Measurements from ENCODE around the gene MTMR3. TPM values are rescaled to one million over a fixed set of nuclear protein-coding genes. Genes with fewer than 3 reads are reported as not detected.

MTMR3 gene
- total and polyA plus RNA-seq, 2 of the 8 experiments (the other 6 are each of a cell fraction or from before 2014, with no cell fraction given), result 16.9 to 18.5 TPM

DNA sequence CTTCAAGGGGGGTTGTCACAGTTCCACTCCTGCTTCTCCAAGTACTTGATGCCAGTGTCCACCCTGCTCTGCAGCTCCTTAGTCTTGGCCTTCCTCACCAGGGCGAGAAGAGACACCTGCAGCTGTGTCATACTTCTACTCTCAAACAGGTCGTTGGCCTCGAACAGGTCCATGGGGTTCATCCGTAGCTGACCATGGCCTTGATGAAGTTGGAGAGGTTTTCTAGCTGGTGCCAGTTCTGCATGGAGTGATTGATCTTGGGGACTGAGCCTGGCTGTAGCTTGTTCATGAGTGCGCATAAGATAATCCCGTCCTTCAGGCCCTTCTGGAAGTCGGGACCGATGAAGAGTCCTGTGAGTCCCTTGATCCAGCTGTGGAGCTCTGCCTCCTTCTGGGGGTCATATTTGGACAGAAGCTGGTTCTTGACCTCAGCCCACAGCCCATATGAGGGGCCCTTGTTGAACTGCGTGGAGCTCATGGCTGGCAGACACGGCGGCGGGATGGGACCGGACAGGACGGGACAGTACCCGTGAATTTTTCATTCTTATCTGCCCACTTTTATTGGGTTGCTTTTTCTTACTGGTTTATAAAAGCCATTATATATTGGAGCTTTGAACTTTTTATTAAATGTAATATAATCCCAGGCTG, 163.9 kb downstream of the MTMR3 start:
- no peak overlapping the region for H3K23ac ChIP-seq (ENCODE audit: insufficient read length)
- H3K4ac ChIP-seq (replicated peaks; ENCODE audit: insufficient read length, low read depth, low read length), result no peak overlapping the region
- no peak overlapping the region for H2AK5ac ChIP-seq (ENCODE audit: low read depth, low read length)
- no peak overlapping the region for H2BK12ac ChIP-seq (ENCODE audit: low read depth, low read length)
- no peak overlapping the region for H2BK5ac ChIP-seq (ENCODE audit: low read depth, low read length)
- FAIRE-seq, result no peak
- H2BK15ac ChIP-seq (ENCODE audit: low read length), result no peak overlapping the region
- no peak overlapping the region for H4K91ac ChIP-seq (replicated peaks; ENCODE audit: insufficient read length, low read length)
- TF ChIP-seq POLR2A (IDR thresholded peaks at IDR 0.05; ENCODE audit: control extremely low read depth in 1 of 2, low read depth in 2 of 2, low read length in 2 of 2) (no peak), SAP30 (IDR thresholded peaks at IDR 0.05; ENCODE audit: insufficient read depth, insufficient replicate concordance, low read length) (no peak), BACH1 (IDR thresholded peaks at IDR 0.05; ENCODE audit: low read length) (no peak), BRCA1 (IDR thresholded peaks at IDR 0.05; ENCODE audit: low read depth, low read length) (no peak), SIN3A (conservative IDR thresholded peaks at IDR 0.05 in 1 of 2, IDR thresholded peaks at IDR 0.05 in 1 of 2; ENCODE audit: low read depth in 1 of 2, low read length in 2 of 2) (no peak), FOSL1 (IDR thresholded peaks at IDR 0.05; ENCODE audit: insufficient read depth, low read depth, low read length) (no peak), TEAD4 (IDR thresholded peaks at IDR 0.05; ENCODE audit: low read depth, low read length) (no peak), MAFK (IDR thresholded peaks at IDR 0.05; ENCODE audit: low read depth, low read length) (no peak), SUZ12 (IDR thresholded peaks at IDR 0.05; ENCODE audit: low read length) (no peak)
- TF ChIP-seq, protein P1, sequence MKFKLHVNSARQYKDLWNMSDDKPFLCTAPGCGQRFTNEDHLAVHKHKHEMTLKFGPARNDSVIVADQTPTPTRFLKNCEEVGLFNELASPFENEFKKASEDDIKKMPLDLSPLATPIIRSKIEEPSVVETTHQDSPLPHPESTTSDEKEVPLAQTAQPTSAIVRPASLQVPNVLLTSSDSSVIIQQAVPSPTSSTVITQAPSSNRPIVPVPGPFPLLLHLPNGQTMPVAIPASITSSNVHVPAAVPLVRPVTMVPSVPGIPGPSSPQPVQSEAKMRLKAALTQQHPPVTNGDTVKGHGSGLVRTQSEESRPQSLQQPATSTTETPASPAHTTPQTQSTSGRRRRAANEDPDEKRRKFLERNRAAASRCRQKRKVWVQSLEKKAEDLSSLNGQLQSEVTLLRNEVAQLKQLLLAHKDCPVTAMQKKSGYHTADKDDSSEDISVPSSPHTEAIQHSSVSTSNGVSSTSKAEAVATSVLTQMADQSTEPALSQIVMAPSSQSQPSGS (IDR thresholded peaks at IDR 0.05; ENCODE audit: low read length), result no peak
- no peak overlapping the region for H3K18ac ChIP-seq (ENCODE audit: extremely low read depth, low read length)
- no peak overlapping the region for H2BK20ac ChIP-seq (ENCODE audit: low read length)
- H3K36me3 ChIP-seq (ENCODE audit: control insufficient read depth in 2 of 4, insufficient read depth in 4 of 4, low read length in 3 of 4), result no peaks in the 10 kb centered on the region
- DNase-seq (ENCODE audit: low read depth in 1 of 2, low spot score in 2 of 2), result no peak
- no peaks in the 10 kb centered on the region for H3K79me1 ChIP-seq (ENCODE audit: low read depth, low read length)
- H2AFZ ChIP-seq (ENCODE audit: low read length), result no peak overlapping the region
- H3K56ac ChIP-seq (replicated peaks; ENCODE audit: insufficient read length, low read depth, low read length), result no peak overlapping the region
- no peak overlapping the region for H3K27ac ChIP-seq (ENCODE audit: low read depth, low read length)
- no peaks in the 10 kb centered on the region for H3K4me1 ChIP-seq (replicated peaks in 1 of 4; ENCODE audit: control insufficient read depth in 3 of 4, insufficient read depth in 4 of 4, low read length in 3 of 4)
- no peaks in the 10 kb centered on the region for H3K79me2 ChIP-seq (ENCODE audit: control insufficient read depth in 1 of 2, insufficient read depth in 2 of 2, low read length in 2 of 2)
- ChIA-PET CTCF (ENCODE audit: partially characterized antibody) (interaction anchor here (1.0 to 1.7 kb wide), 6 partner anchors 8 to 434 kb away, joined by 3 to 7 read pairs (median 4); no protein-coding TSS in a partner anchor), POLR2A (ENCODE audit: partially characterized antibody) (no interaction called here)
- H3K14ac ChIP-seq (ENCODE audit: insufficient read length), result no peak overlapping the region
- no peaks in the 10 kb centered on the region for H4K20me1 ChIP-seq (replicated peaks in 1 of 2; ENCODE audit: control insufficient read depth in 1 of 2, insufficient read depth in 2 of 2, low read length in 2 of 2)
- no peak overlapping the region for H3K4me2 ChIP-seq (ENCODE audit: insufficient read depth in 1 of 2, low read depth in 2 of 2, low read length in 2 of 2)
- no peak overlapping the region for H3K4me3 ChIP-seq (ENCODE audit: extremely low read depth in 1 of 4, insufficient read depth in 2 of 4, low read depth in 3 of 4, low read length in 4 of 4)
- no peaks in the 10 kb centered on the region for H3K23me2 ChIP-seq (ENCODE audit: low read depth, low read length)
- no peak overlapping the region for H3K9ac ChIP-seq (replicated peaks in 1 of 4; ENCODE audit: extremely low read depth in 1 of 4, low read depth in 3 of 4, low read length in 3 of 4)
- no peaks in the 10 kb centered on the region for H3K9me3 ChIP-seq (ENCODE audit: insufficient read depth in 2 of 2, low read depth in 1 of 2, low read length in 1 of 2)
- 92% methylated on average over 15 of the region's 15 CpGs; no CpG with 5 or more reads in 1 of the 2 experiments for WGBS, 2 experiments (ENCODE audit: extremely low coverage in 1 of 2, insufficient coverage in 1 of 2, insufficient read length in 1 of 2, insufficient replicate concordance in 2 of 2, low coverage in 1 of 2, low lambda C conversion rate in 2 of 2, missing lambda C conversion rate in 1 of 2)
- H4K5ac ChIP-seq (ENCODE audit: insufficient read length, low read depth, low read length), result no peak overlapping the region
- no peak overlapping the region for H2BK120ac ChIP-seq (replicated peaks; ENCODE audit: low read depth, low read length)
- H4K8ac ChIP-seq (ENCODE audit: extremely low read depth, insufficient read depth, low read length), result no peak overlapping the region
- no peaks in the 10 kb centered on the region for H3K27me3 ChIP-seq (replicated peaks in 1 of 4; ENCODE audit: control insufficient read depth in 3 of 4, extremely low read depth in 1 of 4, insufficient read depth in 3 of 4, low read length in 3 of 4)
